Measurements from ENCODE around the gene CFAP20DC.

CFAP20DC gene

GRCh38 chr3:59016930-59017616 lies 32.8 kb downstream of the CFAP20DC start:
- no peak for DNase-seq (ENCODE audit: extremely low spot score)
- ChIA-PET POLR2A (no interaction called here), CTCF (interaction anchor here (0.6 kb wide), 1 partner anchor 840 kb away, joined by 4 read pairs; no protein-coding TSS in a partner anchor)
- TF ChIP-seq FOXA1 (IDR thresholded peaks at IDR 0.05) = no peak
- no peak for TF ChIP-seq FOXK2 (IDR thresholded peaks at IDR 0.05)
- TF ChIP-seq LEF1 (IDR thresholded peaks at IDR 0.05; ENCODE audit: borderline replicate concordance) = no peak
- TF ChIP-seq HDGF (IDR thresholded peaks at IDR 0.05; ENCODE audit: borderline replicate concordance) = no peak
- no peak for TF ChIP-seq SP1 (IDR thresholded peaks at IDR 0.05)
- no peak for TF ChIP-seq ZNF384 (IDR thresholded peaks at IDR 0.05)
- TF ChIP-seq CTBP1 (IDR thresholded peaks at IDR 0.05; ENCODE audit: borderline replicate concordance) = no peak
- TF ChIP-seq NFRKB (IDR thresholded peaks at IDR 0.05) = no peak
- TF ChIP-seq BHLHE40 (IDR thresholded peaks at IDR 0.05; ENCODE audit: borderline replicate concordance) = no peak
- TF ChIP-seq TARDBP (IDR thresholded peaks at IDR 0.05) = no peak
- no peak for TF ChIP-seq L3MBTL2 (conservative IDR thresholded peaks at IDR 0.05)

- TF ChIP-seq ARNT (IDR thresholded peaks at IDR 0.05) (no peak), CTBP1 (IDR thresholded peaks at IDR 0.05; ENCODE audit: borderline replicate concordance) (no peak), SP1 (IDR thresholded peaks at IDR 0.05) (no peak), SUZ12 (IDR thresholded peaks at IDR 0.05) (no peak), FOXA1 (IDR thresholded peaks at IDR 0.05) (no peak), FOXM1 (IDR thresholded peaks at IDR 0.05; ENCODE audit: borderline replicate concordance) (no peak), TARDBP (IDR thresholded peaks at IDR 0.05) (no peak)
- ChIA-PET CTCF (no interaction called here), POLR2A (no interaction called here)
- no peak for DNase-seq (ENCODE audit: extremely low spot score)
Observed at GRCh38 chr3:59013611-59014010, 36.2 kb downstream of the CFAP20DC start.

GRCh38 chr3:59006634-59007517 lies 42.9 kb downstream of the CFAP20DC start:
- ChIA-PET POLR2A (no interaction called here), CTCF (no interaction called here)
- DNase-seq (ENCODE audit: extremely low spot score) = no peak
- TF ChIP-seq FOXA1 (IDR thresholded peaks at IDR 0.05) (no peak), ELF4 (IDR thresholded peaks at IDR 0.05) (no peak), FOXK2 (IDR thresholded peaks at IDR 0.05) (no peak), SUZ12 (IDR thresholded peaks at IDR 0.05) (no peak), ARNT (IDR thresholded peaks at IDR 0.05) (no peak)

GRCh38 chr3:59001675-59002074 lies 48.1 kb downstream of the CFAP20DC start:
- no peak for DNase-seq (ENCODE audit: extremely low spot score)
- POLR2A ChIA-PET = no interaction called here
- CTCF ChIA-PET = no interaction called here
- no peak for TF ChIP-seq CTBP1 (IDR thresholded peaks at IDR 0.05; ENCODE audit: borderline replicate concordance)
- TF ChIP-seq HDGF (IDR thresholded peaks at IDR 0.05; ENCODE audit: borderline replicate concordance) = no peak
- TF ChIP-seq FOXM1 (IDR thresholded peaks at IDR 0.05; ENCODE audit: borderline replicate concordance) = no peak
- no peak for TF ChIP-seq SUZ12 (IDR thresholded peaks at IDR 0.05)
- no peak for TF ChIP-seq L3MBTL2 (conservative IDR thresholded peaks at IDR 0.05)
- TF ChIP-seq FOXA1 (IDR thresholded peaks at IDR 0.05) = no peak
- TF ChIP-seq FOXK2 (IDR thresholded peaks at IDR 0.05) = no peak
- TF ChIP-seq NFRKB (IDR thresholded peaks at IDR 0.05) = no peak
- no peak for TF ChIP-seq ARNT (IDR thresholded peaks at IDR 0.05)
- no peak for TF ChIP-seq PKNOX1 (IDR thresholded peaks at IDR 0.05)
- no peak for TF ChIP-seq ELF4 (IDR thresholded peaks at IDR 0.05)
- no peak for TF ChIP-seq BHLHE40 (IDR thresholded peaks at IDR 0.05; ENCODE audit: borderline replicate concordance)
- no peak for TF ChIP-seq LEF1 (IDR thresholded peaks at IDR 0.05; ENCODE audit: borderline replicate concordance)
- no peak for TF ChIP-seq ZNF384 (IDR thresholded peaks at IDR 0.05)
- no peak for TF ChIP-seq TARDBP (IDR thresholded peaks at IDR 0.05)
- TF ChIP-seq SP1 (IDR thresholded peaks at IDR 0.05) = no peak

- DNase-seq (ENCODE audit: extremely low spot score) = no peak
- ChIA-PET CTCF (no interaction called here), POLR2A (no interaction called here)
- TF ChIP-seq CTBP1 (IDR thresholded peaks at IDR 0.05; ENCODE audit: borderline replicate concordance) (no peak), FOXA1 (IDR thresholded peaks at IDR 0.05) (no peak), LEF1 (IDR thresholded peaks at IDR 0.05; ENCODE audit: borderline replicate concordance) (no peak), ARNT (IDR thresholded peaks at IDR 0.05) (no peak), TARDBP (IDR thresholded peaks at IDR 0.05) (no peak), SUZ12 (IDR thresholded peaks at IDR 0.05) (no peak), FOXK2 (IDR thresholded peaks at IDR 0.05) (no peak), NFRKB (IDR thresholded peaks at IDR 0.05) (no peak), SP1 (IDR thresholded peaks at IDR 0.05) (no peak), ELF4 (IDR thresholded peaks at IDR 0.05) (no peak), L3MBTL2 (conservative IDR thresholded peaks at IDR 0.05) (no peak)
Observed at GRCh38 chr3:58999774-59000160, 50.1 kb downstream of the CFAP20DC start.

- CTCF ChIA-PET = interaction anchor here (2.1 kb wide), 1 partner anchor 53 kb away, joined by 6 read pairs; no protein-coding TSS in a partner anchor
- POLR2A ChIA-PET = no interaction called here
Observed at GRCh38 chr3:58999134-58999773, 50.6 kb downstream of the CFAP20DC start.

More at GRCh38 chr3:58999134-58999773, 50.6 kb downstream of the CFAP20DC start:
- no peak for DNase-seq (ENCODE audit: extremely low spot score)
- no peak for TF ChIP-seq FOXK2 (IDR thresholded peaks at IDR 0.05)
- no peak for TF ChIP-seq HDGF (IDR thresholded peaks at IDR 0.05; ENCODE audit: borderline replicate concordance)
- TF ChIP-seq PKNOX1 (IDR thresholded peaks at IDR 0.05) = no peak
- no peak for TF ChIP-seq LEF1 (IDR thresholded peaks at IDR 0.05; ENCODE audit: borderline replicate concordance)
- no peak for TF ChIP-seq FOXM1 (IDR thresholded peaks at IDR 0.05; ENCODE audit: borderline replicate concordance)
- no peak for TF ChIP-seq ZNF384 (IDR thresholded peaks at IDR 0.05)
- no peak for TF ChIP-seq ELF4 (IDR thresholded peaks at IDR 0.05)
